Activated CD8-positive, alpha-beta memory T cell treated with anti-CD3 and anti-CD28 coated beads for 1 hour (primary cell): Measurements from ENCODE around the gene IQCE.
"Not testable (repeated sequence)": the region's sequence is repeated elsewhere in the genome, so short reads cannot be mapped to it uniquely, and the experiment has no call there.

Experiments
- DNase-seq, 2 donors: peaks; one replicate each; pipeline ENCODE4 v3.0.0-alpha.2; 2020; ENCODE audit warnings: low read depth in 1 of 2; ENCODE audit errors: extremely low read depth in 1 of 2

The IQCE gene

DNA sequence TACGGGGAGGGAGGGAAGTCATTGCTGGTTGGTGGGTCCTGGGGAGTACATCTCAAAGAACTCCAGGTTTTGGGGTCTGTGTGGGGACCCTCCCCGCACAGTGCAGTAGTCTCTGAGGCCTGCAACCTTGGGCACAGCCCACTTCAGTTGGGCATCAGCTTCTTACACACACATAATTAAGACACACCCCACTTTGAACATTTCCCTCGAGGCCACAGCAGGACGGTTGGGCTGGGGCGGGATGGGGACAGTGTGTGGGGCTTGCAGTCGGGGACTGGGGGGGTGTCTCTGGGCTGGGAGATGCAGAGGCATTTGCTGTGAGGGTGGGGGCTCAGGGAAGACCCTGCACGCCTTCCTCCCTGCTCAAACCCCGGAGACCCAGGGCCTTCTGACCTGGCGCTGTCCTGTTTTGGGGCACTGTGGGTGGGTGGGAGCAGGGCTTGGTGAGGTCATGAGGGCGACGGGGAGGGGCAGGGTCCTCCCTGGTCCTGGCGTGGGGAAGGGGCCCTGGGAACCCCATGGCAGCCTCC lies 38.0 kb upstream of the IQCE start:
- no peak for DNase-seq

DNA sequence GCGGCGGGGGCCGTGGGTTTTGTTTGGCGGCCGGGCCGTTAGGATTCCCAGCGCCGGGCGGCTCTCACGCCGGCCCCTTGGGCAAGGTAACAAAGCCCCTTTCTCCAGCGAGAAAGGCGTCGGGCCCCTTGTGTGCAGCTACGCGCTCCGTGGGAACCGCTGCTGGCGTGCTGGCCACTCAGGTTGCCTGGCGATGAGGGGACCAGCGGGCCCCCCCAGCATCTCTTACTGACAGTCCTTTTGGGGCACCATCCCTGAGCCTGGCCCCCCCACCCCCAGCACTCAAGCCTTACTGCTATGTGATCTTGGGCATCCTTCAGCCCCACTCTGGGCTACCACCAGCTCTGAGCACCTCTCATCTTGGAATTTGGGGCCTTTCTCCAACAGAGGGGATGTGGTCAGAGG lies 37.4 kb upstream of the IQCE start:
- DNase-seq: no peak

DNA sequence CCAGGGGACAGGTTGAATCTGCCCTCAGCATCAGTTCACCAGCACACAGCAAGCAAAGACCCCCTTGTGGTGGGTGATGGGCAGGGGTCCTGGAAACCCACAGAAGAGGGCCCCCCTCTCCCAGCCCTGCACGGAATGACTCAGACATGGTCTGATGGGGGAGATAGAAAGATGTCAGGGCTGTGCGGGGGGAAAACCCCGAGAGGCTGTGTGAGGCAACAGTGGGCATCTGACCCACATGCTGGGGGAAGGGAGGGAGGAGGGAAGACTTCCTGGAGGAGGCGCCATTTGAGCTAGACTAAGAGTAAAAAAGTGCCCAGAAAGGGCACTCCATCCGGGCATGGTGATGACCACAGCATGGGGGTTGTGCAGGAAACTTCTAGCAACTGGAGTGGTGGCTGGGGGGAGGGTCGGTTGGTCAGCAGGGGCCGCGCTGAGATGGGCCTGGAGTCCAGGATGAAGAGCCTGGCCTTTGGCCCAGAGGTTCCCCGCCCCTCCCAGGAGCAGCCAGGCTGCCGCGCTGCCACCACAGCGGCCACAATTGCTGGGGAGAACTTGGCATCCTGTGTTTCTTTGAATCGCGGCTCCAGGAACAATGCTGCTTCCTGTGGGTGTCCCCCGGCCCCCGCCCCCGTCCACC lies 36.7 kb upstream of the IQCE start:
- peak in 1 of 2 donors; percentile 56 for DNase-seq

DNA sequence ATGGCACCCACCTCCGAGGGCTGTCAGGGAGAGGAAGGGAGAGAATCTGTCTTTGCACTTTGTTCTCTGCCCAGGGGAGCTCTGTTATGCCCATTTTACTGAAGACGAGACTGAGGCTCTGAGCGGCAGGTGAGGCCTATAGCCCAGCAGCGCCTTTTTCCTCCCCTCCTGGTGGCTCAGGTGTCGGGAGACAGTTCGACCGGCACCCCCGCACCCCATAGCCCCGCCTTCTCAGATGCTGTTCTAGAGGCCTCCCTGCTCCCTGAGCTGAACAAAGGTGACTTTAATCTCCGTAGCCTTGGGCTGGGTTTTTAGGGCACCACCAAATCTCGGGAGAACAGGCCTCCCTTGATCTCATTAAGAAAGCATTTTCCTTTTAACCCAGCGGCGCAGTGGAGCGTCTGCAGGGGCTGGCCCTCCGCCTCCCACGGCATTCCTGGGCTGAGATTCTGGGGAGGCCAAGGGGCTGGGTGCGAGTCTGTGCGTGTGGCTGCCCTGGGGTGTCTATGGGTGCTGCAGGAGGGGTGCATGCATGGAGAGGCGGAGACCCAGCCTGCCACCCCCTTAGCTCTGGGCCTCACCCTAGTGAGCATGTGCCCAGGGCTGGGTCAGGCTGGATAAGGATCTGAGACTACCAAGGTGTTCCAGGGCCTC lies 35.9 kb upstream of the IQCE start:
- no peak for DNase-seq

DNA sequence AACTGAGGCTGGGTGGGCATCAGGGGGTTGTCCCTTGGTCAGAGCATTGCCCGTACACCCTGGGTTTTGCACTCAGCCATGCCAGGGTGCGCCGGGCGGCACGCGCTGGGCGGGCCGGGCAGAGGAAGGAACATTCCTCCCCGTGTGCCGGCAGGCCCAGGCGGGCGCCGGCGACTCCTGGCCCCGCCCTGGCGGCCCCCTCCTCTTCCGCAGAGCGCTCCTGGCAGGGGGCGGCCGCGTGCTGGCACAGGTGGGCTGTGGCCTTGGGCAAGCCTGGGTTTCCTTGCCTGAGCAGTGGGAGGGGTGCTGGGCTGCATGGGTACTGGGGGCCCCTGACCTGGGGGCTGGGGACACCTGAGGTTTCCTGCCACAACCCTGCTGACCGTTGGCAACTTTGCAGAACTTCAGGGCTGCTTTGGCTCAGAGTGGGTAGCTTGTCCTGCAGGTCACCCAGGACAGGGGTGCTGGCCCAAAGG lies 35.3 kb upstream of the IQCE start:
- DNase-seq: no peak

DNA sequence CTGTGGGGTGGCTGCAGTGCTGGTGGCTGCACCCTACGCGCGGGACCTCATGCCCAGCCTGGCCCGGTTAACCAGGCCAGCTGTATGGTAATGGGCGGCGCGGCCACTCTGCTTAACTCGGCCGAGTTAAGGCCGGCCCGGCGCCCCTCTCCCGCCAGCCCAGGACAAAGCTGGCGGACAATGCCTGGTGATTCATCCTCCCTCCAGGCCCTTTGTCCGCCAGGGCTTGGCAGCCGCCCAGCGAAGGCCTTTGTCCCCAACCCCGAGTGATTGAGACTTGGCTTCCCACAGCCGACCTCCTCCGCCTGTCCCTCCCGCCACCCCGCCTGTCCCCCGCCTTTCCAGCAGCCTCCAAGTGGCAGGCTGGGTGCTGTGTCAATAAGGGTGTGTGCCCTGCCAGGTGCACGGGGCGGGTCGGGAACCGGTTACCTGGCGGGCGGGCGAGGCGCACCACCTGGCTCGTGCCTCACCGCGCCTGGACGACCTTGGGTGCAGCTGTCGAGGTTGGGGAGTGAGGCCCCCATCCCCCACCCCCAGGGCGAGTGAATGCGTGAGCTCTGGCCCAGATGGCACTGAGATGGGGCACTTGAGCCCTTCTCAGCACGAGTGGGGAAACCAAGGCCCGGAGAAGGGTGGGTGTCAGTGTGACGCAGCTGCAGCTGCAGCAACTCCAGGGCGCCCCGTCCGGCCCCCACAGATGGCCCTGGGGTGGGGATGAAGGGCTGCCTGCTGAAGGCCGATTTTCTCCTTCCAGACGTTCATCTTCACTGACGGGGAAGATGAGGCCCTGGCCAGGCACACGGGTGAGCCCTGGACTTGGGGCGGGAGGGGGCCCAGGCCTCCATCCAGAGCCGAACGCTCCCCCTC lies 34.6 kb upstream of the IQCE start:
- DNase-seq: no peak

DNA sequence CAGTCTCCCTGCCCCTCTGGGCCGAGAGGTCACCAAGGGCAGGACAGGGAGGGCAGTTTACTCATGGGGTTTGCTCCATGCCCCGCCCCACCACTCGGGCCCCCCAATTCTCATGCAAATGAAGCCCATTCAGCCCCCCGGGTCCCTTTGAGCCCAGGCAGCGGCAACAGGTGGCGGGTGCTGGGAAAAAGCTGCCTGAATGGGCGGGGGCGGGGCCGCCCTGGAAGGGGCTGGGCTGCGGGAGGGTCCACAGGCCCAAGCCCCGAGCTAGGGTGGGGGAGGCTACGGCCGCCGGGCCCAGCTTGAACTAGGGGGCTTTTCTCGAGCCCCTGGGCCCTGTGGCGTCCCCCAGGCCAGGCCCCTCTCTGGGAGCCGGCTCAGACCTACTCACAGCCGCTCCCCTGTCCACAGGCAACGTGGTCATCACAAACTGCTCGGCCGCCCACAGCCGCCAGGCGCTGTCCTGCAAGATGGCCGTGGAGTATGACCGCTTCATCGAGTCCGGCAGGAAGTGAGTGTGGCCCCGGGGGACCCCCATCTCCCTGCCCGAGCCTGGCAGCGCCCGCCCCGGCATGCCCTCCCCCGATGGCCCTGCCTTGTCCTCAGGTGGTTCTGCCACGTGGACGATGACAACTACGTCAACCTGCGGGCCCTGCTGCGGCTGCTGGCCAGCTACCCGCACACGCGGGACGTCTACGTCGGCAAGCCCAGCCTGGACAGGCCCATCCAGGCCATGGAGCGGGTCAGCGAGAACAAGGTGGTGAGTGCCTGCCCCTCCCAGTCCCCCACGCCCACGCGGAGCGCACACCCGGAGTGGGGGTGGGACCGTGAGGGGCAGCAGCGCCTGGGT lies 33.7 kb upstream of the IQCE start:
- no peak for DNase-seq

DNA sequence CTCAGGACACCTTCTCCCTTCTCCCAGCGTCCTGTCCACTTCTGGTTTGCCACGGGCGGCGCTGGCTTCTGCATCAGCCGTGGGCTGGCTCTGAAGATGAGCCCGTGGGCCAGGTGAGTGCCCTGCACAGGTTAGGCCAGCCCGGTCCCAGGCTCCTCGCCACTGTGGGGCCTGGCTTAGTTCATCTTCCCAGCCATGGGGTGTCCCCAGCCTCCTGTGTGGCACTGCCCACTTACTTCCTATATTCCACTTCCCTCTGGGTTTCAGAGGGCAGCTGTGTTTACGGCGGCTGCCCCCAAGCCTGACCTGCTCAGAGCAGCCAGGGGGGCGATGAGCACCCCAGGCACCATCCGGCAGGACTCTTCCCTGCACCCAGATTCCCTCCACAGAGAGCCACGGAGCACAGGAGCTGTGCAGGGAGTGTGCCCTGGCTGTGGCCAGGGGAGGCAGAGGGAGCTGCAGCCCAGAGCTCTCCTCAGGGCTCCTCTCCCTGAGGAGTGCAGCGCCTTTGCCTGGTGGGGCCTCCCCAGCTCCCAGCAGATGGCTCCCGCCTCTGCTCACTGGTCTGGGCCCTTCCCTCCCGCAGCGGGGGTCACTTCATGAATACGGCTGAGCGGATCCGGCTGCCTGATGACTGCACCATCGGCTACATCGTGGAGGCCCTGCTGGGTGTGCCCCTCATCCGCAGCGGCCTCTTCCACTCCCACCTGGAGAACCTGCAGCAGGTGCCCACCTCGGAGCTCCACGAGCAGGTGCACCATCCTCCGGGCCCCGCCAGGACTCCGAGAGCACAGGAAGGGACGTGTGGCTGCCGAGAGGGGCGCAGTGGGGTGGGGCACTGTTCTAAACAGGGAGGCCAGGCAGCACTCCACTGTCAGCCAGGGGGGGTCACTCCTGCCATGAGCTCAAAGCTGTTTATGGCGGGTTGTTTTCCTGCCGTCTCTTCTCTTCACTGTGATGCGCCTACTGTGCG lies 32.8 kb upstream of the IQCE start:
- no peak for DNase-seq

DNA sequence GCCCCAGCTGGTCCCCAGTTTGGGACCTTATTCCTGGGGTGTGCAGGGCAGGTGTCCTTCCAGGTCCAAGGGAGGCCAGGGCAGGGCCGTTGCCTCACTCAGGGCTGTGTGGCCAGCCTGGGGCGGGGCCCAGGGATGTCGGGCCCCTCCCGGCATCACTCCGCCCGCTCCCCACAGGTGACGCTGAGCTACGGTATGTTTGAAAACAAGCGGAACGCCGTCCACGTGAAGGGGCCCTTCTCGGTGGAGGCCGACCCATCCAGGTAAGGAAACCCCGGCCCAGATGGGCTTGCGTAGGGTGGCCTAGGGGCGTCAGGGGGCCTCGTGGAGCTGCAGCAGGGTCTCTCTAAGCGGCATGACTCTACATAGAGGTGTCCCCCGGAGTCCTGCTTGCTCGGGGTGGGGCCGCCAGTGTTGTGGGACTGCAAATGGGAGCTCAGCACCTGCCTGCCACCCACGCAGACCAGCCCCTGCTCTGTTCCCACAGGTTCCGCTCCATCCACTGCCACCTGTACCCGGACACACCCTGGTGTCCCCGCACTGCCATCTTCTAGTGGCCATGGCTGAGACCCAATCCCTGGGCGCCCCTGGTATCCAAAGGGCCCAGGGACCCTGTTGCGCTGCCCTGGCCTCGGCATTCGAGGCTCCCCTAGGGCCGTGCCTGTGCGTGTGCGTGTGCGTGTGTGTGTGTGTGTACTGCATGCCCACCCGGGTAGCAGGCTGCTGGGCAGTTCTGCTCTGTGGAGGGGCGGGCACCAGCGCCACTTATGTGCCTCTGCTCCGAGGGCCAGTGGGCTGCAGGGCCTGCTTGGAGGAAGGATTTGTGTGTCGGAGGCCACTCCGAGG lies 31.9 kb upstream of the IQCE start:
- no peak for DNase-seq

DNA sequence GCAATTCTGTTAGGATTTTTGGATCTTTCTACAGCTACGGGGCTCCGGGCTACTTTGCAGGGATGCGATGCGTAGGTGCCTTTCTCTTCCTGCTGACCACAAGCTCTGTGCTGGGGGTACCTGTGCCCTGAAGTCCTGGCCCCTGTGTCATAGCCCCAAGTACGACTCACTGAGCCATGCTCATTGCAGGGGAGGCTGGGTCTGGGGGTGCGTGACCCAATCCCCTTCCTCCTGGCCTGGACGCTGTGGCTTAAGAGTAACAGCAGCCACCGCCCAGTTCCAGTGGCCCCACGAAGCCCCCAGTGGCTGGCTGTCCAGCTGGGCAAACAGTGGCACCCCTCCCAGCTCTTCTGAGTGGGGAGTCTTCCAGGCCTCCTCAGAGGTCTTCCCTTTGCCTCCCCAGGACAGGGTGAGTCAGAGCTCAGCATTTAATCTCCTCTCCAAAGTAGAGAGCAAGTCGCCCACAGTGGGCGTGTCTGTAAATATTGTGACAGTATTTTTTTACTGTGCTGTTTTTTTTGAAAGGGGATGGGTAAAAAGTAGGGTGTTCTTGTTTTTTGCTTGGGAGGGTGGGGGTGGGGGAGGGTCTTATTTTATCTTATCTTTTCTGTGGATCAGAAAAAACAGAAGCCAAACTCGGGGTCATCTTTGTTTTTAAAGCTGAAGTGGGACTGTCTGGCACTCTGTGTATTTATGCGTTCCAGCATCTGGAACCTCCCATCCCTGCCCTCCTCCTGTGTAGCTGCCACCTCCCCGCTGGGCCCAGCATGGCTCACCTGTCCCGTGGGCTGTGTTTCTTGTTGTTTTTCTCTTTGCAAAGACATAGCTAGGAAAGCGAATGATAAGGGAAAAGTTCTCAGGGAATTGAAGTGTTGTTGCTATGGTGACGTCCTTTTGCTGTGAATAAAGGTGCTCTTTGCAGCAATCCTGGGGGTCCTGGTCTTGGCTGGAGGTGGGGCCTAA lies 31.0 kb upstream of the IQCE start:
- no peak for DNase-seq

DNA sequence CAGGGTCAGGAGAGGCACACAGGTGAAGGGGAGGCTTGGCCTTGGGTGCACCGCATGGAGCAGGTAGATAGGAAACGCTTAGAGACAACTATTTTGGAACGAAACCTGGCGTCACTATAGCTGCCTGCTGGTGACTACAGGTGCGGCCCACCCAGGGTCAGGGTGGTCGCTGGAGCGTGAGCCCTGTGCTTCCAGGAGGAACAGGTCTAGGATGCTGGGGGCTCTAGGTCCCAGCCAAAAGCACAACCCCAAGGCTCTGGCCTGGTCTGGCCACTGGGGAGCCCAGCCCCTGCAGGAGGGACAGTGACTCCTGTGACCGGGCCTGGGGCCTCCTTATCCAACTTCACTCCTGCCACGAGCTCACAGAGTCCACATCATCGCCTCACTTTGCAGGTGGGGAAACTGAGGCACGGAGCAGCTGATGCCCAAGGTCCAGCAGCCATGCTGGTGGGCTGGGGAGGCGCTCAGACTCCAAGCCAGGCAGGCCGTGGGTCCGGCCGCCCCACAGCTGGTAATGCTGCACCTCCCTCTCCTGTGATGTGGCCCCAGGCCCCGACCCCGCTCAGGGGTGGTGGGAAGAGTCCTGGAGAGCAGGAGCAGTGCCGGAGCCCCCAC lies 30.2 kb upstream of the IQCE start:
- DNase-seq: no peak

DNA sequence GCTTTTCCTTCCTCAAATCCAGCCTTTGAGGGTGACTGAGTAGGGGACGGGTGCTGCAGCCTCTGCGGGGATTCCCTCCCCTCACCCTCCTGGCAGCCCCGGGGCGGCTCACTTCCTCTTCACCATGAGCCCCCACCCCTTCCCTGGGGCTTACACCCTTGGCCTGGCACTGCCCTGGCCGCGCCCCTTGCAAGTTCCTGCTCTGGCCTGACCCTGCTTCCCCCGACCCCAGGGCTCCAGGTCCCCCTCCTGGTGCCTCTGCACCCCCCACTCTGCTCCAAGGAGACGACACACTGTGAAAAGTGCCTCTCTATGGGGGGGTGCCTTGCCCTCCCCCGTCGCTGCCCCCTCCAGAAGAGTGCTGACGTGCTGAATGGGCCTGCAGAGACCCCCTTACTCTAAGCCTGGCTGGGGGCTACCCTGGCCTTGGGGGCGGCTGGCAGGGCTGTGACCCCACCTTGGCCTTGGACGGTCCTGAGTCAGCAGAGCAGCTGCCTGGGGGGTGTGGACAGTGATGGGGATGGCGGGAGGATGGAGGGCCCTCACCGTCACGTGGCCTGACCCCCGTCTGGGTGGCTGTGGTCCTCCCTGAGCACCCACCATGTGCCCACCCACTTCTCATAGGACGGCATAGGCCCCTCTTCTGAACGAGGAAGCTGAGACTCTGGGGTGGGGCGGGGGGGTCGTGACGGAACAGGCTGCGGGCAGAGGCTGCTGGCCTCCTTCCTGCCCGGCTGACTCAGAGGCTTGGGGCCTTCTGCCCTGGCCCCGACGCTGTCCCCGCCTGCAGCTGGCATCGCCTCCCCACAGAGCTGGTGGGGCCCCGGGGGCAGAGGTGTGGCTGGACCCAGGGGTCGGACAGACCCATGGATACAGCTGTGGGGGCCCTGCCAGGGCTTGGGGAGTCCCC lies 29.4 kb upstream of the IQCE start:
- peak in 1 of 2 donors; percentile 41 for DNase-seq

DNA sequence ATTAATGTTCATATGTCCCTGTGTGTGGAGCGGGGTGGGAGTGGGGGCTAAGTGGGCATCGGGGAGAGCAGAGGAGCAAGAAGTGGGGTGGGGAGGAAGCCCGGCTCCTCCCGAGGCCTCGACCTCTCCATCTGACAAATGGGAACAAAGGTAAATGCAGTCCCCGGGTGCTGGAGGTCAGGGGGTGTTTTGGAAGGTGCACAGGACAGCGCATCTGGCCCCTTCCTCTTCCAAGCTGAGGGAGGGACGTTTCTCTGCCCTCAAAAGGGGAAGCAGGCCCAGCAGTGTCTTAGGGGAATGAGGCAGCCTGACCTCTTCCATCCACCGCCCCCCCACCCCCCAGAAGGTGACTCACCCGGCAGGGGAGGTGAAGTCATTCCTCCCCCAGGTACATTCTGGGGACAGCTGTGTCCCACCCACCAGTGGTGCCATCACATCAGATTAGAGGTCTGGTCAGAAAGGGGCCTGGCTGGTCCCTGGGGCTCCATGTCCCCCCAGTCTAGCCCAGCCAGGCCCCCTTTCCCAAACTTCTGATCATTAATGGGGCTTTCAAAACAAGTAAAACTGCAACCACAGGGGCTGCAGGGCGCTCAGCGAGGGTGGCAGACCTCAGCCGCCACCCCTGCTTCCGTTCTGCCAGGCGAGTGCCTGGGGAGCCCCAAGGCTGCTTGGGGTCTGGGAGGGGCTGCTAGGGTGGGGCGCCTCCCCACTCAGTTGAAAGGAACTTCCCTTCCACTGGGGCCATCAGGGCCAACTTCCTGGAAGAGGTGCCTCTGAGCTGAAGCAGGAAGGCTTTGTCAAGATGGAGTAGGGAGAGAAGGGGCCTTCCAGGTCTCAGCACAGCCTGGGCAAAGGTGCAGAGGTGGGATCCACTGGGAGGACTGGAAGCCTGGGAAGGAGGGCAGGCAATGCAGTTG lies 28.4 kb upstream of the IQCE start:
- peak in 1 of 2 donors; percentile 61 for DNase-seq

DNA sequence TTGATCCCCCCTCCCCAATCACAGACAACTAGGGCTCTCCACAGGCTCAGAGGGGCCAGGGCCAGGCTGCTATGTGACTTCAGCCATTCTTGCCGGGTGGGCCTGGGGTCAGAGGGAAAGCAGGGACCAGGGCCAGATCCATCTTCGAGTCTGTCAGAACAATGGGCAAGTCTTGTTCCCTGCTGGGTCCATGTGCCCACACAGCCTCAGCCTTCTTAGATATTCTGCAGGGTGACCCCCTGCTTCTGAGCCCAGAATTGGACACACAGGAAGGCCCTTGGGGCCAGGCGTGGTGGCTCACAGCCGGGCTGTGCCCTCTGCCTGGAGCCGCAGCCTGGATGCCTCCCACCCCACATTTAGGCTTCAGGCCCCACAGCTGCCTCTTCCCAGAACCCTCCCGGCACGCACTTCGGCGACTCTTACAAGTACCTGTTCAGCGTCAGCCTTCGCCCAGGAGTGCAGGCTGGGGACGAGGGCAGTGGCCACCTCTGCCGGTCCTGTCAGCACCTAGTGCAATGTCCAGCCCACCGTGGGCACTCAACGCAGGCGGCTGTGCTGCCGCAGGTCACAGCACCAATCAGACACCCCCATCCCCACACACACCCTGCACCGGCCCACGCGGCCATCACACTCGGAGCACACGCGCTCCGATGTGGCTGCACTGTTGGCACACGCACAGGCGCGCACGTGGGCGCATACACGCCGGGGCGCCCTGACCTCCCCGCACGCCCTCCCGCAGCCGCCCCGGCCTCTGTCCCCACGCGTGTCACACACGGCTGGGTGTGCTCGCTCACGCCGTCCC lies 27.6 kb upstream of the IQCE start:
- not testable (repeated sequence) for DNase-seq
